ENCODE measurements around the gene ZBTB16.

DNA sequence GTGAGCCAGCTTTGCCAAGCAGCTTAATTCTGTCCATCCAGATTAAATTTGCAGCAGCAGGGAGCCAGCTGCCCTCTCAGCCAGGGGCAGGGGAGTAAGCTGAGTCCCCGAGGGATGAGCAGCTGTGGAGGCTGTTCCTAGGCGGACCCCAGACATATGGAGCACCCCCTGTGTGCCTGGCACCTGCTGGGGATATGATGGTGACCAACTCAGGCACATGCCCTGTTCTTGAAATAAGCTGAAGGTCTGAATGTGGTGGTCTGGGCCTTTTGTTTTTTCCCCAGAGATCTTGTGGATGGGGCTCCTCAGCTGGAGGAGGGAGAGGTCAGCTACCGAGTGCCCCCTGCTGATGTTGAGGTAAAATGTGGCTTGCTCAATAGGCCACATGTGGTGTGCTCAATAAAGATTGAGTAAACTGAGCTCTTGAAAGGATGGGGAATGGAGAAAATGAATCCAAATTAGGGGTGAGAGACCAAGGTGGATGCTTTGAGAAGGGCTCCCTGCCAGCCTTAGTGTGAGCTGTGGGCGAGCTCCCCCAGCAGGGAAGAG, 133.4 kb downstream of the ZBTB16 start:
- TF ChIP-seq SP1 (IDR thresholded peaks at IDR 0.05) (no peak), ELF4 (IDR thresholded peaks at IDR 0.05) (no peak), FOXA1 (IDR thresholded peaks at IDR 0.05) (no peak), TARDBP (IDR thresholded peaks at IDR 0.05) (no peak), FOXM1 (IDR thresholded peaks at IDR 0.05; ENCODE audit: borderline replicate concordance) (no peak), NFRKB (IDR thresholded peaks at IDR 0.05) (no peak), BHLHE40 (IDR thresholded peaks at IDR 0.05; ENCODE audit: borderline replicate concordance) (no peak), CTBP1 (IDR thresholded peaks at IDR 0.05; ENCODE audit: borderline replicate concordance) (no peak), L3MBTL2 (conservative IDR thresholded peaks at IDR 0.05) (no peak), PKNOX1 (IDR thresholded peaks at IDR 0.05) (no peak), LEF1 (IDR thresholded peaks at IDR 0.05; ENCODE audit: borderline replicate concordance) (no peak), ARNT (IDR thresholded peaks at IDR 0.05) (no peak)

Measured in HEK293T (cell line).